HG03565 (cell line): Measurements from ENCODE around the gene PRCD.
"Not testable (repeated sequence)": the region's sequence is repeated elsewhere in the genome, so short reads cannot be mapped to it uniquely, and the experiment has no call there.

Experiments
- ATAC-seq: cut with Tn5 transposase; IDR thresholded peaks from one replicate; pipeline ENCODE4 v1.9.1; 2021; ENCODE audit warnings: mild to moderate bottlenecking, moderate library complexity; ENCODE audit not compliant: unreplicated experiment

The PRCD gene

GRCh38 chr17:76525513-76525833, 14.4 kb upstream of the PRCD start:
- not testable (repeated sequence) for ATAC-seq

GRCh38 chr17:76527016-76527415, 12.8 kb upstream of the PRCD start:
- not testable (repeated sequence) for ATAC-seq

DNA sequence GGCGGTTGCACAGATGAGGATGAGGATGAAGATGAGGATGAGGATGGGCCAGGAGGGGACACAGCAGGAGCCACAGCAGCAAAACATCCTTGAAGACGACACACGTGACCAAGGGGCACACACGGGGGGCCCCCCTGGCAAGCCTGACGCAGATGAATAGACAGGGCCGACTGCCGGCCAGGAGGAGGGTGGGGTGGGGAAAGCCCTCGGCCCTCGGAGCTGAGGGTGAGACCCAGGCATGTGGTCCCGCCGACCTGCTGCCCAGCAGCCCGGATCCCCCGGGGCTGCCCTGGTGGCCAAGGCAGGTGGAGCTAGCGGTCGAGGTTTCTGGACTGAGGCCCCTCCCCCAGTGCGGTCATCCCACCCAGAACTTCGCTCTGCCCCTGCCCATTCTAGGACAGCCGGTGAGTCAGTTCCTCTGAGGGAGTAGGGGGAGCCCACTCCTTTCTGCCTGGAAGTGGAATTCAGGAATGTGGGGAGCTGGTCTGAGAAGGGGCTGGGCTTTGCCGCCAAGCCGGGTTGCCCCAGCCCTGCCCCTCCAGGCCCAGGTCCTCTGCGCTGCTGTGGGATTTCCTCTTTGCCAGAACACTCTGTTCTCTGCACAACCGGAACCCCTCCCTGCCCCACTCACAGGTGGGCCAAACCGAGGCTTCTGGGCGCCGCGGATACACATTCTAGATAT, 12.3 kb upstream of the PRCD start:
- no peak for ATAC-seq

- ATAC-seq, result no peak
These were observed 11.7 kb upstream of the PRCD start for GRCh38 chr17:76528156-76528527.

GRCh38 chr17:76528528-76529223, 11.2 kb upstream of the PRCD start:
- no peak for ATAC-seq

DNA sequence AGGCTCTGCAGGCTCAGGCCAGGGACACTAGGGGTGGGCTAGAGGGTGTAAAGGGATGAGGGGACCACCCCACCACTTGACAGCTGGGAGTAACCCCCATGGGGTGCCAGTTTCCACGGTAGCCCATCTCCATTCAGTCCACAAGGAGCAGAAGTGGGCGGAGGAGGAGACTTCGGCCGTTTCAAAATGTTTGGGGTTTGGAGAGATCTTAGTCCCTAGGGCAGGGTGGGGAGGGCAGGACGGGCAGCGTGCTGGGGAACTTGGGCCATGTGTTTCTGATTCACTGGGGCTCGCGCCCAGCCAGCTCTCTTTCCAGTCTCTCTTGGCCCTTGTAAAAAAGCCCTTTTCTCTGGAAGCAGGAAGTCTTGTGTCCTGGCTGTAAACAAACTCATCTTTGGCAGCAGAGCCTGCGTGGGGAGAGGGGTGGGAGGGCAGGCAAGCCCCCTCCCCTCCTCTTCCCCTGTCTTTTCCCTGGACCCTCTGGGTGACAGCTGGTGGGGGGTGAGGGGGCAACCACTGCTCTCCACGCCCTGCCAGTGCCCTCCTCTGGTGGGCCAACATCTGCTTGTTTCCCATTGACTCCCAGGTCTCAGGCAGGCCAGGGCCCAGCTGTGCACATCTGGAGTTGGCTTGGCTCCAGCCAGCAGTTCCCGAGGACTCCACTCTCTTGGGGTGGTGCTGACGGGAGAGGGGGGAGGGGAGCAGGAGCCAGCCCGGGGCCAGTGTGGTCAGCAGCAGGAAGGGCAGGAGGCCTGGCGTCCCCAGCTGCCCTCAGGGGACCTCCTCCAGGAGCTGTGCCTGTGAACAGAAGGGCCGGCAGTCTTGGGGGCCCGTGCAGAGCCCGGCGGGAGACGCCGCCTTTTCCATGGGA, 10.4 kb upstream of the PRCD start:
- no peak for ATAC-seq

GRCh38 chr17:76530095-76530723, 9.6 kb upstream of the PRCD start:
- ATAC-seq, result no peak

GRCh38 chr17:76530811-76531485, 8.9 kb upstream of the PRCD start:
- ATAC-seq, result no peak

- ATAC-seq, result no peak
These were observed 8.3 kb upstream of the PRCD start for GRCh38 chr17:76531486-76532038.

- ATAC-seq, result no peak
These were observed 7.7 kb upstream of the PRCD start for GRCh38 chr17:76532072-76532651.

DNA sequence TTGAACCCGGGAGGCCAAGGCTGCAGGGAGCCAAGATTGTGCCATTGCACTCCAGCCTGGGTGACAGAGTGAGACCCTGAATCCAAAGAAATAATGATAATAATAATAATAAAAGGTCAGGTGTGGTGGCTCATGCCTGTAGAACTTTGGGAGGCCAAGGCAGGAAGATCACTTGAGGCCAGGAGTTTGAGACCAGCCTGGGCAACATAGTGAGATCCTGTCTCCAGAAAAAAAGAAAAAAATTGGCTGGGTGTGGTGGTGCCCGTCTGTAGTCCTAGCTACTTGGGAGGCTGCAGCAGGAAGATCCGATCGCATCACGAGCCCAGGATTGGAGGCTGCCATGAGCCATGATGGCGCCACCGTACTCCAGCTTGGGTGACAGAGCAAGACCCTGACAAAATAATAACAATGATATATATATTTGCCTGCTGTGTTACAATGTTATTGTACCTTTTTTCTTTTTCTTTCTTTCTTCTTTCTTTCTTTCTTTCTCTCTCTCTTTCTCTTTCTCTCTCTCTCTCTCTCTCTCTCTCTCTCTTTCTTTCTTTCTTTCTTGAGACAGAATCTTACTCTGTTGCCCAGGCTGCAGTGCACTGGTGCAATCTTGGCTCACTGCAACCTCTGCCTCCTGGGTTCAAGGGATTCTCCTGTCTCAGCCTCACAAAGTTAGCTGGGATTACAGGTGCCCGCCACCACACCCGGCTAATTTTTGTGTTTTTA, 6.0 kb upstream of the PRCD start:
- ATAC-seq, result not testable (repeated sequence)

- no peak for ATAC-seq
These were observed 4.8 kb upstream of the PRCD start for GRCh38 chr17:76534831-76535732.

GRCh38 chr17:76535788-76536510, 3.9 kb upstream of the PRCD start:
- no peak for ATAC-seq

- ATAC-seq, result no peak
These were observed 3.1 kb upstream of the PRCD start for GRCh38 chr17:76536511-76537287.

DNA sequence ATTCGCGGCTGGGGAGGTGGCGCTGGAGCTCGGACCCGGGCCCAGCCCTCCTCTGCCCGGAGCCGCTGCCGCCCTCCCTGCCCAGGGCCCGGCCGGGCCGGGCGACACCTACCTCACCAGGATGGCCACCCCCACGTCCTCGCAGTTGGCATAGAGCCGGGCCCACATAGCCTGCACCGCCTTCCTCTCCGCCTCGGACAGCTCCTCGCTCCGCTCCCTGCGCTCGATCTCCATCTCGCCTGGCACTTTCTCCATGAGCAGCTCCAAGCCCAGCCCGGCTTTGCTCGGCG, 2.6 kb upstream of the PRCD start:
- ATAC-seq, result no peak

DNA sequence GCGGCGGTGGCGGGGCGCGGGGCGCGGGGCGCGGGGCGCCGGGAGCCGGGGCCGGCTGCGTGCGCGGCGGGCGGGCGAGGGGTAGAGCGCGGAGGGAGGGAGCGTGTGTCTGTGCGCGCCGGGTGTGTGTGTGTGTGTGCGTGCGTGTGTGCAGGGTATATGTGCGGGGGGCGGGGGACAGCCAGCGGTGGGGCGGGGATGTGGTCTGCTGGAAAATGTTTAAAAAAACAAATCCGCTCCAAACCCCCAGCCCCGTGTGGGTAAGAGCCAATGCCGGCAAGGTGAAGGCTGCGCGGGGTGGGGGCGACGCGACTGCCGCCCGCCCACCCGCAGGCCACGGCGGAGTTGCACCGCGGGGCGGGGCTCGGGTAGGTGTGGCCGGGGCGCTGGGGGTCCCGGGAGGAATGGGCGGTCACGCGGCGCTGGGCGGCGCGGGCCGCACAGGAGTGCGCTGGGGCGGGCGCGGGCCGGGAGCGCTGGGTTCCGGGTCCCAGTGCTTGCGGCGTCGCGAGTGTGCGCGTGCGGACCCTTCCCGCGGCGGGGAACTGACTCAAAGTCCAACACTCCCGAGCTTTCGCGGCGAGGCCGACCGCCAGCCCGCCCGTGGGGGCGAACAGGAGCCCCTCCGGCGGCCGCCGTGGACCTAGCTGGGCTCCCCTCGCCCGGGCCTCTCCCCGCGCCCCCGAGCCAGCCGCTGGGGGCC, 2.1 kb upstream of the PRCD start, which contains the start of gene CYGB:
CYGB (minus strand) TSS at position 132 of the 703 bp plus-strand sequence. CDS start 167 bp downstream, outside the sequence.
- ATAC-seq, result no peak
